GM18508 (cell line): ENCODE measurements around the gene TMEM51.

ENCODE experiments used
- ATAC-seq: cut with Tn5 transposase; IDR thresholded peaks from one replicate; pipeline ENCODE4 v1.9.1; 2021; ENCODE audit warnings: moderate number of reproducible peaks; ENCODE audit not compliant: insufficient read depth, unreplicated experiment

Gene TMEM51, protein sequence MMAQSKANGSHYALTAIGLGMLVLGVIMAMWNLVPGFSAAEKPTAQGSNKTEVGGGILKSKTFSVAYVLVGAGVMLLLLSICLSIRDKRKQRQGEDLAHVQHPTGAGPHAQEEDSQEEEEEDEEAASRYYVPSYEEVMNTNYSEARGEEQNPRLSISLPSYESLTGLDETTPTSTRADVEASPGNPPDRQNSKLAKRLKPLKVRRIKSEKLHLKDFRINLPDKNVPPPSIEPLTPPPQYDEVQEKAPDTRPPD

DNA sequence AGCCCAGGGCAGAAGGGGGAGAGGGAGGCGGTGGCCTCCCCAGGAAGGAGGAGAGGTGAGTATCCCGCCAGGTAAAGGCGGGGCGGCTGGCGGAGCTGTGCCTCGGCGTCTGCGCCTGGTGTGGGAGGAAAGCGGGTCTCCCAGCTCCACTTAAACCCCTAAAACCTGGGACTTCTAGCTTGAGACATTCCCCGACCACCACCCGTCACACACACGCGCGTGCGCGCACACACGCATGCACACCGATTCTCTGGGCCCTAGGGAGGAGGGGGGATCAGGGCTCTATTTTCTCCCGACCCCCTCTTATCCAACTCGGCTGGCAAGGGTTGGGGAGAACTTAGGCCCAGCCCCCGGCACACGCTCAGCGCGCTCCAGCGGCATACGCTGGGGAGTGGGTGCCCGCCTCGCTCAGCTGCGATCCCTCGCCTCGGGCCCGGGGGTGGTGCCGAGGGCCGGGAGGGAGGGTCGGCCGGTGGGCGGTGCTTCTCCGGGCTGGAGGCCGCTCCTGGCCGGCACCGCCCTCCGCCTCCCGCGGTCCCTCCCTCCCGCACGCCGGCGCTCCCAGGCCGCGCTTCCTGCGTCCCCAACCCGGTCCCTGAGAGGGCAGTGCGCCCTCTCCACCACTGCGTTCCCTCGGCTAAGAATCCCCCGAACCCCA lies at the start of gene TMEM51:
TSS of gene TMEM51 (plus strand) at position 564 of the 658 bp plus-strand sequence. CDS start 61,341 bp downstream, outside the sequence.
- no peak for ATAC-seq

DNA sequence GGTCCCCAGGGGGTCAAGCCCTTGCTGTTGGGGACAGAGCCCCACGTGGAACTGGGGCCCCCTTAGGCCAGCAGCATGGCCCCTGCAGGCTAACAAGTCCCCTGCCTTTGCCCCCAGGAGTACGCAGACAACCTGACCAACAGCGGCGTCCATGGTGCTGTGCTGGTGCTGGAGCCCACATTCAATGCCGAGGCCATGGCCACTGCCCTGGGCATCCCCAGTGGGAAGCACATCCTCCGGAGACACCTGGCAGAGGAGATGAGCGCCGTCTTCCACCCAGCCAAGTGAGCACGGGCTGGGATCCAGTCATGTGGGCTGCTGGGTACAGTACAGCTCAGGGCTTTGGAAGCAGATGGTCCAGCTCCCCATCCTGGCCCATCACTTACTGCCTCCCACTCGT lies 49.6 kb upstream of the TMEM51 start:
- ATAC-seq: no peak

DNA sequence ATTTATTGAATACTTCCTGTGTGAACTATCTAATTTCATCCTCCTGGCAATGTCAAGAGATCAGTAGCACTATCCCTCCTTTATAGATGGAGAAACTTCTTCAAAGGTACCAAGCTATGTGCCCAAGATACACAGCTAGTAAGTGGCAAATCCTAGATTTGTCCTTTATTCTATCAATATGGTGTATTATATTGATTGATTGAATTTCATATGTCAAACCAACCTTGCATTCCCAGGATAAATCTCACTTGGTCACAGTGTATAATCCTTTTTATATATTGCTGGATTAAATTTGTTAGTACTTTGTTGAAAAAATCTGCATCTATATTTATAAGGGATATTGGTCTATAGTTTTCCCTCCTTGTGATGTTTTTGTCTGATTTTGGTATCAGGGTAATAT lies 48.8 kb upstream of the TMEM51 start:
- no peak for ATAC-seq

DNA sequence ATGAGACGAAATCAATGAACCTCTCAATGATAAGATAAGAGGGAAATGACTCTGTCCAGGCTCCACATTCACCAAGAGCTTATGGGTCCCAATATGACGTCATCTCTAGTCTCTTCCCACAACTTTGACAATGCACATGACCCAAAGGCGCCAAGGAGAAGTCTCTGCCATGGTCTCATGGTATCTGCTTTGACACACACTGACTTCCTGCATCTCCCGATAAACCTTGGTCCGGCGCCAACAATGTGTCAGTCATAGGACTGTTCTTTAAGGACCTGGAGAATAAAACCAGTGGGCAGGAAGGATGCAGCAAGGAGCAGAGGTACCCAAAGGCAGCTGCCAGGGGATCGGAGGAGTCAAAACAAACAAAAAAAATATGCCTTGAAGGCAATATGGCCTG lies 46.9 kb upstream of the TMEM51 start:
- no peak for ATAC-seq

DNA sequence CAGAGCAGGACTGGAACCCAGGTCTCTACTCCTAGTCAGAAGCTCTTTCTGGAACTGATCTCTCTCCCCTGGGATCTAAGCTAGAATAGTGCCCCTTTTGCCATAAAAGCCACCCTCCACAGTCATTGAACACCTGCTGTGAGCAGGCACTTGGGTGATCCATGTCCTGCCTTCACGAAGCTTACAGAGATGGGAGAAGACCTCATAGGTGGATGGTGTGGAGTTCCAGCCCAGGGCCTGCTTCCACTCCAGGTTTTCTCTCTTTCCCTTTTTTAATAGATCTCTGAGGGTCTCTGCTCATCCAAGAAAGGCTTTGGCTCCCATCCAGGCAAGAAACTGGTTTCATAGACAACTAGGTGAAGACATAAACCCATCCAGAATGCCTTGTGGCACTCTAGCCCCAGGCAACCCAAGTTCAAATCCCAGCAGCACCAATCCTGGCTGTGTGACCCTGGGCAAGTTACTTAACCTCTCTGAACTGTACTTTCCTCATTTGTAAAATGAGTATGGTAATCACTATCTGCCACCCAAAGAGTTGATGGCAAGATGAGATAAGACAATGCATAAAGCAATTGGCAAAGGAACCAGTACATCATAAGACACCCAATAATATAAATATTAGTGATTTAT lies 46.4 kb upstream of the TMEM51 start:
- ATAC-seq: no peak

DNA sequence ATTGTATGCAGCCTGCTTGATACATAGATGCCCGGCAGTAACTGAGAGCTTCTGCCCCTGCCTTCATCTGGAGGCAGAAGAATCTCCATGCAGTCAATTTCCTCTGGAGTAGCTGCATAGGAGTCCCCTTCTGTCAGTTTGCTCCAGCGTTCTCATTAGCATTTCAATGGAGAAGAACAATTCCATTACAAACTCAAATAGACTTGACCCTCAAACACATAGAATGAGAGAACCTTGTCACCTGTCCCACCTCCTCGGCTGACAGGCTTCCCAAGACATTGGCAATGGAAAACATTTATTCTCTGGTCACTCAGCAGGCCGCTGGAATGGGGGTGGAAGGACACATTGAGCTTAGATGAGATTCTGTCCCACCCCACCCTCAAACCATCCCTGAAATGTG lies 45.6 kb upstream of the TMEM51 start:
- ATAC-seq: no peak

DNA sequence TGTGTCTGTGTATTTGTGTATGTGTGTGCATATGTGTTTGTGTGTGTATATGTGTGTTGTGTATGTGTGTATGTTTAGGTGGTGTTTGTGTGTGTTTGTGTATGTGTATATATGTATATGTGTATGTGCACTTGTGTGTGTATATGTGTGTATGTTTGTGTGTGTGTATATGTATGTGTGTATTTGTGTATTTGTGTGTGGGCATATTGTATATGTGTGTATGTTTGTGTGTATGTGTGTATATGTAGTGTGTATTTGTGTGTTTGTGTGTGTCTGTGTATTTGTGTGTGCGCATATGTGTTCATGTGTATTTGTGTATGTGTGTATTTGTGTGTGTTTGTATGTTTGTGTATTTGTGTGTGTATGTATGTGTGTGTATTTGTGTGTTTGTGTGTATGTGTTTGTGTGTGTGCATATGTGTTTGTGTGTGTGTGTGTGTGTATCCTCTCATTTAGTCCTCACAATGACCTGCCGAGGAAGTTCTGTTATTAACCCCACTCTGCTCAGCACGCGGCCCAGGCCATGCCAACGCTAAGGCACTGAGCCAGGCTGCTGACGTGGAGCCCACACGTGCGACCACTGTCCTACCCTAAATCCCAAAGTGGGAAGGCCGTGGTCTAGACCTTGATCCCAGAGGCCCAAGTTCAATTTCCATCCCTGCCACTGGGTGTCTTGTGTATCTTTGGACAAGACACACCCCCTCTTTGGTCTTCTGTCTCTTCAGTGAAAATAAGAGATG lies 43.2 kb upstream of the TMEM51 start:
- ATAC-seq: no peak

DNA sequence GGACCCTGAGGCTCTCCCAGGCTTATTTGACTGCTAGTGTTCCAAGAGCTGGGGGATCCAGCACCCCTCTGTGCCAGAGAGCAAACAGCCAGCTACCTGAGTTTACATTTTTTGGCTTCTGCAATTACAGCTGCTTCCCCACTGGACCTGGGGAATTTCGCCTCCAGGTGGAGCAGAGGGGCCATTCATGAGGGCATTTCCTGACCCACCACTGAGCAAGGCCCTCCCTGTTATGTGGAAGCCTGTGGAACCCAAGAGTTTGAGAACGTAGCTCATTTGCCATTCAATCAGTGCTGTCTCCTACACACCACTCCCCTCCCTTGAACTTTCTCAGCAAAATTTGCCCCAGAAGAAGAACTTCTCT lies 42.7 kb upstream of the TMEM51 start:
- ATAC-seq: no peak

DNA sequence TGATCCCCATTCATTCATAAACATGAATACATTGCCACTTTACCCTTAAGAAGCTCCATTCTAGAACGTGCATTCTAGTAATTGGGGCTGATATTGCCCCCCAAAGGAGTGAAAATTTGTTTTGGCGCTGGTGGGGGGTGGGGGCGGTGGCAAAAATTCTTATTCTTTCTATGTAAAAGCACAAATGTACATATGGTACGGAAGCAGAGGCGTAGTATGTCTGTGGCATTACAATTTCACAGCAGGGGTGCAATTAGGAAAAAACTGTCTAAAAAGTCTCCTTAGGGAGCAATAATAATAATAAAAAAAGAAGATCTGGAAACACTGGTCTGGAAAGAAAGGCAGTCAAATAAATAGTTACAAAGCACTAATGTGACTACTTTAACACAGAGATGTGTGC lies 40.4 kb upstream of the TMEM51 start:
- ATAC-seq: no peak

DNA sequence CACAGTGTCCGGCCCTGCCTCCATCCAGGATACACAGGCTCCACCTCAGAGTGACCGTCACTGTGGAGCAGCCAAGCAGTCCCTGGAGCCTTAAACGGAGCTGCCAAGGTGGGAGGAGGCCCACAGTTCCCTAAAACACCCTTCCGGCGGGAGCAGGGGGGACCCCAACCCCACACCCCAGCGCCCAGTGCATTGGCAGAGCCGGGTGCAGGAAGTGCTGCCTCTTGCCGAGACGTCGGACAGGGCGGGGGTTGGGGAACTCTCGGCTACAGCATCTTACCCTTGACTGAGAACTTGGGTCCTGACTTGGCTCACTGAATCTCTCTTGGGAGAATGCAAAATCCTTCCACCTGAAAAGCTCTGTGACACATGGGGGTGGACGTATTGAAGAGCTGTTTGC lies 38.7 kb upstream of the TMEM51 start:
- ATAC-seq: no peak

DNA sequence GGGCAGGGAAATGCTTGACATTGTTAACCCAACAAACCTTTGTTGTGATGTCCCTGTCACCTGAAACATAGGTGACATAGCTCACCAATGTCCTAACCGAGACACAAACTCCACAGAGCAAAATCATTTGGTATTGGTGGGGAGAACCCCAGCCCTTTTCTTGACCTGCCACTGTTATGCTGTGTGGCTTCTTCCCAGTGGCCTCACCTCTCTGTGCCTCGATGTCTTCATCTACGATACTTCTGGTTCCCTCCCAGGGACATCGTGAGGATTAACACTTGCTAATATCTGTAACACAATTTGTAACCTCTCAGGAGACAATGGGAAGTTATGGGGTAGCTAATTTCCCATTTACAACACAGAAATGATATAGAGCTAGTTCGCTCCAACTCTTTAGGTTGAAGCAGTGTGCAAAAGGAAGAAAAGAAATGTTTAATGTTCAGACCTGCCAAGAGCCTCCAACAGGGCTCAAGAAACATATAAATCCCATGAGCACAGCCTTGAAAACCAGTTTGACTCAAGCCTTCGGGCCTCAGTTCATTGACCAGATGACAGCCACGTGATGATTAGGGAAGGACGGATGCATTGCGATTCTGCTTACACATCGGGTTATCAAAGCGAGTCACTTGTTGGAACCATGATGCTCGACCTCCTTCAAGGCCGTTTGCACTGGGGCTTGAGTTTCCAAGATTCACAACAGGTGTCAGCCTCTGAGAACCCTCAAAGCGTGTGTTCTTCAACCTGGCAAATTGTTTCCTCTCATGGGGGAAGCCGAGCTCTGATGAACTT lies 37.8 kb upstream of the TMEM51 start:
- ATAC-seq: no peak

DNA sequence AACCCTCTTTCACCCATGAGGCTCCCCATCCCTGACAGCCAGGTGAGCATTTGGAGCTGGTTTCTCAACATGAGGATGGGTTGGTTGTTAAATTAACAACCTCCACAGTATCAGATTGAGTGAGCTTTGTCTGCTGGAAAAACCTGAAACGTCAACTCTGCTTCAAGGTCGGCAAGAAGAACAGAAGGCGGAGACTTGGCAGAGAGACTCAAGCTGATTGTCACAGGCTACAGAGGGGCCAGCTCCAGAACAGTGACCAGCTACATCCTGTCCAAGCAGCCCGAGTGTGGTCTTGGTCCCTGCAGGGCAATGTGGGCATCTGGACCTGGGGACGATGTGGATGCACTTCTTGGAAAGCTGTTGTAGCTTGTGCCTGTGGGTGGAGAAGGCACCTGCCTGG lies 36.6 kb upstream of the TMEM51 start:
- no peak for ATAC-seq

DNA sequence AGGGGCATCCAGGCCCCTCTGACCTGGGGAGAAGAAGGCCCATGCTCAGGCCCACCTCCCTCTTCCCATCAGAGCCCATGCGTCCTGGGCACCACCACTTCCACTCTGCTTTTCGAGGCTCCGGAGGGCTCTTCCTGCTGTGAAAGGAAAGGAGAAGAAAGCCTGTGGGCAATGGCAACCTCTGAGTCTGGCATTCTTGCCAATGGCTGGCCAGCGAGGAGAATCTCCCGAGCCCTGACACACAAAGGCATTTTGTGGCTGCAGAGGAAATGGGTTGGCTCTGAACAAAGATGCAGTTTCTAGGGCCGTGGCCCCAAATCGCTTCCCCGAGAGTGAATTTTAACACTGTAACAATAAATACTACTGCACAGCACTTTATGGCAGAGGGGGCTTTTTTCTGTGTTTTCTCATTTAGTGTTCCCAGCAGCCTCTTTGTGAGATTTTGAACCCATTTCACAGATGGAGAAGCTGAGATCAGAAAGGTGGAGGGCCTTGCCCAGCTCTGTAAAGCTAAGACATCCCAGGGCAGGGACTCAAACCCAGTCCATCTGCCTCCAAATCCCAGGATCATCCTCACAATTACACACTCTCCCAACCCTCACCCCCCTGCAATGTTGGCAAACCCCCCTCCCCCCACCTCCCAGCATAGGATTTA lies 35.7 kb upstream of the TMEM51 start:
- no peak for ATAC-seq

DNA sequence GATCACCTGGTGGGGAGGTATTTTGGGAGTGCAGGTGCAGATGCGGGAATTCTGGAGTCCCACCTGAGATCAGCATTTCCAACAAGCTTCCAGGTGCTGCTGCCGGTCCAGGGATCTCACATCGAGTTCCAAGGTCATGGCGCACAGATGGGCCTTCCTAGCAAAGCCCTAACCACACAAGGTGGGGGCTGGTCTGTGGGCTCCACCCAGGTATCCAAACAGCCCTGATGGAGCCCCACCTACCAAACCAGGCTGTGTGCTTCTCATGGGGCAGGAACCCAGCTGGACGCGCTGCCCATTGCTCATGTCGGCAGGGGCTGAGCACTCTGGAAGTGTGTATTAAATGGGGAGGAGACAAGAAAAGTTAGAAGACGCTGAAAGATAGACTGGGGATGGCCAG lies 35.0 kb upstream of the TMEM51 start:
- ATAC-seq: no peak

DNA sequence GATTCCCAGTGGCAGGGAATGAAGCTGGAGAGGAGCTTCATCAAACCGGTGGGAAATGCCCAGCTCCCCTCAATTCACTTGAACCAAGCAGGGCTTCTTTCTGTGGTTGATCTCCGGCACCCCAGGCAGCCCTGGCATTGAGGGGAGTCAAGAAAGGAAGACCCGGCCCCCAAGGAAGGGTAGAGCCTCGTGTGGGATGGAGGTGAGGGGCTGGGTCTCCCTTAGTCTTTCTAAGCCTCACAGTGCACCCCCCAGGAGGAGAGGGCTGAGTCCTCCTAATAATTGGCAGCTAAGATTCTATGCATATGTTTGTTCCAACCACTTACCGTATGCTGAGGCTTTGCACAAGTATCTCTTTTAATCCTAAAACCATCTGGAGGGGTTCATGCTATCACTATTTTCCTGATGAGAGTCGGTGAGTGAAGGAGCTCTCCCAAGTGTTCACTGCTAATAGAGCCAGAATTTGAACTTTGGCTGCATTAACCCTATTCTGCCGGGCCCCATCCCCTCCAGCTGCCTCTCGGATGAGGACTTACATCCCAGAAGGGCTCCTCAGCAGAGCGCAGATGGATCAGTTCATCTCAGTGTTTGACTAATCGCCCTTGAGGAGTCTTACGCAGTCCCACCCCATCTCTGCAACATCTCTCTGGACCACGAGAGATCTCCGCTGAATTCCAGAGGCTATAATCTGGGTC lies 33.1 kb upstream of the TMEM51 start:
- ATAC-seq: no peak

DNA sequence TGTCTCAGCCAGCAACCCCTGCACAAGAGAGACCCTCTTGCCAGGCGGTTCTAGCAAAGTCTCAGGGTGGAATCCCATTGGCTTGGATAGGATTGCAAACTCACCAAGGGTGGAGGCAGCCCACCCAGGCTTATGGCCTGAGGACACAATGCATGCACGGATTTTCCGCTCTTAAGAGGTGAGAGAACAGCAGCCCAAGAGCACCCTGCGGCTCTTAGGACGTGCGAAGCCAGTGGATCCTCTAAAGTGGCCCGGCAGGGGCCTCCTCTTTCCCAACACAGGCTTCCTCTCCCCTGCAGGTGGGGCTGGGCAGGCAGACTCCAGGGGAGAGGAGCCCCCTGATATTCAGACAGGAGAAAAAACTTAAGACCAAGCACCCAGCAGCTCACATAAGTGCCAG lies 31.2 kb upstream of the TMEM51 start:
- no peak for ATAC-seq

DNA sequence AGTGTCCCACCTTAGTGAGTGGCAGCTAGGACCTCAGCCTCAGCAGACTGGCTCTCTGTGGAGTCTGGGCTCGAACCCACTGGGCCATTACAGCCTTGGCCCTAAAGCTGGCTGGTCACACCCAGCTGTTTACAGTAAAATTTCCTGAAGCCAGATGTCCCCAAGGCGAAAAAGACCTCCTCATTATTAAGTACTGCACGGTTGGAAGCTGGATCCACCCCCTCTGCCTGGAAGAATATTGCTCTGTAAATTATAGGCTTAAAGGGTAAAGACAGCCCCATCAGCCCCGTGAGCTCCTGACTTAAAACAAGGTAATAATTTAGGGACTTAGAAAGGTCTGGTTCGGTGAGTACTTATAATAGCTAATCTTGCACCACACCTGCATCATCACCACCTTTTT lies 30.3 kb upstream of the TMEM51 start:
- no peak for ATAC-seq

DNA sequence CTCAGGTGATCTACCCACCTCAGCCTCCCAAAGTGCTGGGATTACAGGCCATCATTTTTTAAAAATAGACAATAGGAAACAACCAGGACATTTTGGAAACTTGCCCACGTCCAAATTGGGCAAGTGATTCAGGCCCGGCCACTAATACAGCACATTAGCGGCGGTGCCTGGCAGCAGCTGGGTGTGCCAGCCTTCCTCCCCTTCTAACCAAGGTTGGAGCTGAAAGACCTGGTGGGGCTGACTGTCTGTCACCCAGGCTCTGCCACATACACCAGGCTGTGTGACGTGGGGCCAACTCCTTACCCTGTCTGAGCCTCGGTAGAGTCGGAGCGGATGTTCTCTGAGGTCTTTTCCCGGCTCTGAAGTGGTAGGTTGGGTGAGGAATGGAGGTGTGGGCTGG lies 29.6 kb upstream of the TMEM51 start:
- ATAC-seq: no peak

DNA sequence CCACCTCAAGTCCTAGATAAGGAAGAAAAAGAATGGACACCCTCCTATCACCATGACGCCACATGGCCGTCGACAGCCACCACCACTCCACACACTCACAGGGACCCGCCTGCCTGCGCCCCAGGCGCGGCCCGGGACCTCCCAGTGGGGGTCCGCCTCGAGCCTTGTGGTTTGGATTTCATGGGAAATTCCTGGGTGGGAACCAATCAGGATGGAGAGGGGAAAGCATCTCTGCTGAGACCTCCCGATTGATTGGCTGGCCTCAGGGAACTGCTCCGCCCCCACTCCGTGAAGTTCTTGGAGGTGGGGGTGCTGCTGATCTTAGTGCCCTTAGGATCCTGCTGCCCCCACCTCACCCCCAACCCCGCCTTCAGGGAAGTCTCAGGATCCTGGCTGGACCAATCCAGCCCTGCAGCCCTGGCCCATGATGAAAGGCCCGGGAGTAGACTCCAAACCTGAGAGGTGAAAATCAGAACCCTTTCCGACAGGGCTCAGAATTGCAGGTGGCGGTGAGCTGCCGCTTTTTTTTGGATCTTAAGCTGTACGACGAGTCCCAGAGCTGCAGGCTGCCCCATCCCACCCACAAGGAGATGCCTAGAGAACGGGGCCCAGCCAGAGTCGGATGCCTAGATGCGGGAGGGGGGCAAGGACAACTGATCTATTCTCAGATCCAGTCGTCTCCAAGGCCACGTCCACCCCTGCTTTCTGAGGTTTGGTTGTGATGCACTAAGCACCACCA lies 29.0 kb upstream of the TMEM51 start:
- ATAC-seq: no peak
